Measurements from ENCODE around the gene MTMR2. TPM values are rescaled to one million over a fixed set of nuclear protein-coding genes. Genes with fewer than 3 reads are reported as not detected.

The MTMR2 gene
- polyA plus RNA-seq, 1 of the 3 experiments (the other 2 are of a cell fraction) = 8.6 TPM

DNA sequence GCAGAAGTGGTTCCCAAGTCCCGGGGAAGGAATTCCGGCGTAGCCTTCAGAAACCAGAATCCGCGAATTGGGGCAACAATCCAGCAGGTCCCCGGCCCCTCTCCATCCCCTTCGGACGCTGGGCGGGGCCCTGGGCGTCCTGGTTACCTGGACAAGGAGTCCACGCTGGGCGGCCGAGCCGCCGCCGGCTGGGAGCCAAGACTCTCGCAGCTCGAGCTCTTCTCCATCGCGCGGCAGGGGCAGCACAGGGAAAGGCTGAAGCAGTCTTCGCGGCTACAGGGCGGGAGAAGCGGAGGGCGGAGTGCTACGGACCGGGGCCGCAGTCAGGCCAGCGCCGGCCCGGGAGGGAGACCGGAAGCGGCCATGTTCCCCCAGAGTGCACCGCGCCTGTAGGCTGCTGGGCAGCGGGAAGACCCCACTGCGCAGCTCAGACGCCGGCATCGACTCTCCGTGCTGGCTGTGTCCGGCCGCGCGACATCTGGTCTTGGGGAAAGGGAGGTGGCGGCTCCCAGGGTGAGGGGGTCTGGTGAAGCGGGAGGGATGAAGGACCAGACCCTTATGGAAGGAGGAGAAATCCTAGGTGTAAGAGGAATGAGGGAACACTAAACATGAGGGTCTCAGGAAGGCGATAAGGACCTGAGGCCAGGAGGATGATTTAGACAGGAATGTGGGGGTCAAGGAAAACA, at the start of gene MTMR2 (continued):
- peak; percentile 94 for TF ChIP-seq TAF1 (IDR thresholded peaks at IDR 0.05; ENCODE audit: borderline replicate concordance, low read depth, low read length)
- TF ChIP-seq, protein P1, sequence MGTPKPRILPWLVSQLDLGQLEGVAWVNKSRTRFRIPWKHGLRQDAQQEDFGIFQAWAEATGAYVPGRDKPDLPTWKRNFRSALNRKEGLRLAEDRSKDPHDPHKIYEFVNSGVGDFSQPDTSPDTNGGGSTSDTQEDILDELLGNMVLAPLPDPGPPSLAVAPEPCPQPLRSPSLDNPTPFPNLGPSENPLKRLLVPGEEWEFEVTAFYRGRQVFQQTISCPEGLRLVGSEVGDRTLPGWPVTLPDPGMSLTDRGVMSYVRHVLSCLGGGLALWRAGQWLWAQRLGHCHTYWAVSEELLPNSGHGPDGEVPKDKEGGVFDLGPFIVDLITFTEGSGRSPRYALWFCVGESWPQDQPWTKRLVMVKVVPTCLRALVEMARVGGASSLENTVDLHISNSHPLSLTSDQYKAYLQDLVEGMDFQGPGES (IDR thresholded peaks at IDR 0.05; ENCODE audit: low read depth, low read length) = no peak
- no peak for TF ChIP-seq FOXJ3 (CRISPR knock-in tag; IDR thresholded peaks at IDR 0.05)
- TF ChIP-seq RXRA (IDR thresholded peaks at IDR 0.05; ENCODE audit: borderline replicate concordance, low read depth) = no peak
- TF ChIP-seq JUND (IDR thresholded peaks at IDR 0.05) = no peak; the same call in 1 of the 2 replicates
- peak; percentile 29; the same call in 1 of the 2 replicates for TF ChIP-seq TEAD4 (IDR thresholded peaks at IDR 0.05; ENCODE audit: borderline replicate concordance, insufficient read depth)
- peak; percentile 77; the same call in 1 of the 2 replicates for TF ChIP-seq SIN3A (IDR thresholded peaks at IDR 0.05; ENCODE audit: borderline replicate concordance, low read depth, low read length)
- TF ChIP-seq, protein P2, sequence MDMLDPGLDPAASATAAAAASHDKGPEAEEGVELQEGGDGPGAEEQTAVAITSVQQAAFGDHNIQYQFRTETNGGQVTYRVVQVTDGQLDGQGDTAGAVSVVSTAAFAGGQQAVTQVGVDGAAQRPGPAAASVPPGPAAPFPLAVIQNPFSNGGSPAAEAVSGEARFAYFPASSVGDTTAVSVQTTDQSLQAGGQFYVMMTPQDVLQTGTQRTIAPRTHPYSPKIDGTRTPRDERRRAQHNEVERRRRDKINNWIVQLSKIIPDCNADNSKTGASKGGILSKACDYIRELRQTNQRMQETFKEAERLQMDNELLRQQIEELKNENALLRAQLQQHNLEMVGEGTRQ (IDR thresholded peaks at IDR 0.05; ENCODE audit: borderline replicate concordance, low read depth, low read length) = no peak
- peak; percentile 67 for TF ChIP-seq NRF1 (IDR thresholded peaks at IDR 0.05; ENCODE audit: low read depth, low read length)
- no peak for TF ChIP-seq SMC3 (IDR thresholded peaks at IDR 0.05; ENCODE audit: low read depth, low read length)

DNA sequence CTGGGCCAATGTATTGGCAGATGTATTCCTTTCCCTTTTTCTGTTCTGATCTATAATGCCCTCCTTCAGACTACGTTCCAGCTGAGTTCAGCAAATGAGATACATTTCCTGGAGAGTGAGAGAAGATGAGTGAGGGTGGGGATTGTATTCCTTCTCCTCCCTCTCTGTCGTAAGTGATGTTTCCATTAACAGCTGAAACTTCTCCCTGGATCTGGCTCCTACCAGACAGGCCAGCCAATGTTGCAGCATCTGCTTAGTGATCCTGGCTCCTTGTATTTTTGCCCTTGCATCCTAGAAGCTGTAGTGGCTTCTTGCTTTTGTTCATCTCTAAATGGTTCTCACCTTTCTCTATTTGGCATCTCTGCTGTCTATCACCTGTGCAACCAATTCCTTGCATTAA, 48.2 kb upstream of the MTMR2 start:
- WGBS (ENCODE audit: low lambda C conversion rate) = 100% methylated on average over 2 of the region's 2 CpGs
- POLR2A ChIA-PET = no interaction called here

More for the DNA sequence above, 48.2 kb upstream of the MTMR2 start:
- Histone ChIP-seq H3F3A (replicated peaks; ENCODE audit: insufficient read depth) (peaks cover 12% of the 10 kb centered on the region), H2AFZ (ENCODE audit: low read depth) (no peak overlapping the region), H3K4me1 (ENCODE audit: control insufficient read depth in 1 of 2, insufficient read depth in 2 of 2, low read depth in 1 of 2, low read length in 1 of 2) (no peaks in the 10 kb centered on the region), H3K79me2 (ENCODE audit: insufficient read depth) (no peaks in the 10 kb centered on the region), H3K9ac (no peak overlapping the region), H3K9me2 (no peaks in the 10 kb centered on the region), H3K4me3 (ENCODE audit: low read depth in 2 of 2, low read length in 1 of 2) (no peak overlapping the region), H3K36me3 (replicated peaks in 1 of 2; ENCODE audit: control insufficient read depth in 1 of 2, insufficient read depth in 2 of 2, low read length in 1 of 2) (peaks cover 0 to 12% of the 10 kb centered on the region in 2 experiments), H3K4me2 (no peak overlapping the region), H3K27ac (ENCODE audit: low read depth in 2 of 2, low read length in 1 of 2) (no peak overlapping the region), H4K20me1 (ENCODE audit: insufficient read depth) (no peaks in the 10 kb centered on the region), H3K9me3 (no peaks in the 10 kb centered on the region), H3K27me3 (ENCODE audit: insufficient read depth) (no peaks in the 10 kb centered on the region)
- DNase-seq = no peak
- CTCF ChIA-PET = no interaction called here
- TF ChIP-seq TEAD4 (IDR thresholded peaks at IDR 0.05; ENCODE audit: borderline replicate concordance, insufficient read depth) (no peak), TAF1 (IDR thresholded peaks at IDR 0.05; ENCODE audit: borderline replicate concordance, low read depth, low read length) (no peak), JUND (IDR thresholded peaks at IDR 0.05) (no peak), FOXM1 (IDR thresholded peaks at IDR 0.05; ENCODE audit: low read depth) (no peak), MXI1 (IDR thresholded peaks at IDR 0.05; ENCODE audit: low read depth, low read length) (no peak)
- TF ChIP-seq, protein P3, sequence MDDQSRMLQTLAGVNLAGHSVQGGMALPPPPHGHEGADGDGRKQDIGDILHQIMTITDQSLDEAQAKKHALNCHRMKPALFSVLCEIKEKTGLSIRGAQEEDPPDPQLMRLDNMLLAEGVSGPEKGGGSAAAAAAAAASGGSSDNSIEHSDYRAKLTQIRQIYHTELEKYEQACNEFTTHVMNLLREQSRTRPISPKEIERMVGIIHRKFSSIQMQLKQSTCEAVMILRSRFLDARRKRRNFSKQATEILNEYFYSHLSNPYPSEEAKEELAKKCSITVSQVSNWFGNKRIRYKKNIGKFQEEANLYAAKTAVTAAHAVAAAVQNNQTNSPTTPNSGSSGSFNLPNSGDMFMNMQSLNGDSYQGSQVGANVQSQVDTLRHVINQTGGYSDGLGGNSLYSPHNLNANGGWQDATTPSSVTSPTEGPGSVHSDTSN (IDR thresholded peaks at IDR 0.05) = no peak
